ENCODE measurements around the gene INAFM2.

Gene INAFM2

GRCh38 chr15:40323239-40323952, at the start of gene INAFM2:
Gene INAFM2 (plus strand): TSS chr15:40323692. CDS start chr15:40324056, 364 bp downstream.
- peak; percentile 73 to 90 for DNase-seq (ENCODE audit: low read depth in 2 of 2, low spot score in 1 of 2)

- peak; percentile 70 to 79 for DNase-seq (ENCODE audit: low read depth in 2 of 2, low spot score in 1 of 2)
These were observed 48.9 kb upstream of the INAFM2 start for GRCh38 chr15:40274350-40275274.

GRCh38 chr15:40275523-40275922, 48.0 kb upstream of the INAFM2 start:
- no peak for DNase-seq (ENCODE audit: low read depth in 2 of 2, low spot score in 1 of 2)

GRCh38 chr15:40275954-40276353, 47.5 kb upstream of the INAFM2 start:
- DNase-seq (ENCODE audit: low read depth in 2 of 2, low spot score in 1 of 2), result no peak

GRCh38 chr15:40276927-40277326, 46.6 kb upstream of the INAFM2 start:
- DNase-seq (ENCODE audit: low read depth in 2 of 2, low spot score in 1 of 2), result no peak

GRCh38 chr15:40277471-40277870, 46.0 kb upstream of the INAFM2 start:
- no peak for DNase-seq (ENCODE audit: low read depth in 2 of 2, low spot score in 1 of 2)

GRCh38 chr15:40278026-40278425, 45.5 kb upstream of the INAFM2 start:
- DNase-seq (ENCODE audit: low read depth in 2 of 2, low spot score in 1 of 2), result no peak

- peak; percentile 17 to 47 for DNase-seq (ENCODE audit: low read depth in 2 of 2, low spot score in 1 of 2)
These were observed 43.9 kb upstream of the INAFM2 start for GRCh38 chr15:40279437-40280141.

- no peak for DNase-seq (ENCODE audit: low read depth in 2 of 2, low spot score in 1 of 2)
These were observed 43.0 kb upstream of the INAFM2 start for GRCh38 chr15:40280260-40281056.

- DNase-seq (ENCODE audit: low read depth in 2 of 2, low spot score in 1 of 2), result no peak
These were observed 42.3 kb upstream of the INAFM2 start for GRCh38 chr15:40281057-40281800.

GRCh38 chr15:40281801-40282146, 41.7 kb upstream of the INAFM2 start:
- DNase-seq (ENCODE audit: low read depth in 2 of 2, low spot score in 1 of 2), result no peak

- DNase-seq (ENCODE audit: low read depth in 2 of 2, low spot score in 1 of 2), result no peak
These were observed 41.2 kb upstream of the INAFM2 start for GRCh38 chr15:40282147-40282868.

- no peak for DNase-seq (ENCODE audit: low read depth in 2 of 2, low spot score in 1 of 2)
These were observed 40.5 kb upstream of the INAFM2 start, which contains the start of gene ANKRD63 for GRCh38 chr15:40282869-40283614. Gene ANKRD63 (minus strand): TSS chr15:40283064. CDS start chr15:40282586, 478 bp downstream.

GRCh38 chr15:40283615-40284300, 39.7 kb upstream of the INAFM2 start:
- no peak for DNase-seq (ENCODE audit: low read depth in 2 of 2, low spot score in 1 of 2)

- DNase-seq (ENCODE audit: low read depth in 2 of 2, low spot score in 1 of 2), result no peak
These were observed 38.3 kb upstream of the INAFM2 start for GRCh38 chr15:40285151-40285550.

- DNase-seq (ENCODE audit: low read depth in 2 of 2, low spot score in 1 of 2), result no peak
These were observed 37.9 kb upstream of the INAFM2 start for GRCh38 chr15:40285554-40286011.

- no peak for DNase-seq (ENCODE audit: low read depth in 2 of 2, low spot score in 1 of 2)
These were observed 37.4 kb upstream of the INAFM2 start for GRCh38 chr15:40286061-40286532.

- no peak for DNase-seq (ENCODE audit: low read depth in 2 of 2, low spot score in 1 of 2)
These were observed 36.7 kb upstream of the INAFM2 start for GRCh38 chr15:40286794-40287193.
